ENCODE results near the gene ATP2C2.
"Not testable (repeated sequence)": the region's sequence is repeated elsewhere in the genome, so short reads cannot be mapped to it uniquely, and the experiment has no call there.

DNA sequence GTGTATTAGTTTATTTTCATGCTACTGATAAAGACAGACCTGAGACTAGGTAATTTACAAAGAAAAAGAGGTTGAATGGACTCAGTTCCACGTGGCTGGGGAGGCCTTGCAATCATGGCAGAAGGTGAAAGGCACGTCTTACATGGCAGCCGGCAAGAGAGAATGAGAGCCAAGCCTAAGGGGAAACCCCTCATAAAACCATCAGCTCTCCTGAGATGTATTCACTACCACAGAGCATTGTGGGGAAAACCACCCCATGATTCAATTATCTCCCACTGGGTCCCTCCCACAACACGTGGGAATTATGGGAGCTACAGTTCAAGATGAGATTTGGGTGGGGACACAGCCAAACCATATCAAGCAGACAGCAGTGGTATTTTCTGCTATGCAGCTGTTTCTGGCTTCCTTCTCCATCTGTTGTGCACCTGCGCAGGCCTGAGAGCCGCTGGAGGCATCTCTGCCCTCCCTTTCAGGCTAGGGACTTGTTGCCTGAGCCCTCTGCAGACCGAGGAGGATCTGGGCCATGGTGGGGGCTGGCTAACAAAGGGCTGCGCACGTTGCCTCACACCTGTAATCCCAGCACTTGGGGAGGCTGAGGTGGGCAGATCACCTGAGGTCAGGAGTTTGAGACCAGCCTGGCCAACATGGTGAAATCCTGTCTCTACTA is 82.8 kb downstream of the ATP2C2 start:
- not testable (repeated sequence) for TF ChIP-seq EZH2phosphoT487 (IDR thresholded peaks at IDR 0.05; ENCODE audit: low read length); EZH2 (optimal IDR thresholded peaks at IDR 0.05; ENCODE audit: low read depth, low read length)
- TF ChIP-seq, protein P1, sequence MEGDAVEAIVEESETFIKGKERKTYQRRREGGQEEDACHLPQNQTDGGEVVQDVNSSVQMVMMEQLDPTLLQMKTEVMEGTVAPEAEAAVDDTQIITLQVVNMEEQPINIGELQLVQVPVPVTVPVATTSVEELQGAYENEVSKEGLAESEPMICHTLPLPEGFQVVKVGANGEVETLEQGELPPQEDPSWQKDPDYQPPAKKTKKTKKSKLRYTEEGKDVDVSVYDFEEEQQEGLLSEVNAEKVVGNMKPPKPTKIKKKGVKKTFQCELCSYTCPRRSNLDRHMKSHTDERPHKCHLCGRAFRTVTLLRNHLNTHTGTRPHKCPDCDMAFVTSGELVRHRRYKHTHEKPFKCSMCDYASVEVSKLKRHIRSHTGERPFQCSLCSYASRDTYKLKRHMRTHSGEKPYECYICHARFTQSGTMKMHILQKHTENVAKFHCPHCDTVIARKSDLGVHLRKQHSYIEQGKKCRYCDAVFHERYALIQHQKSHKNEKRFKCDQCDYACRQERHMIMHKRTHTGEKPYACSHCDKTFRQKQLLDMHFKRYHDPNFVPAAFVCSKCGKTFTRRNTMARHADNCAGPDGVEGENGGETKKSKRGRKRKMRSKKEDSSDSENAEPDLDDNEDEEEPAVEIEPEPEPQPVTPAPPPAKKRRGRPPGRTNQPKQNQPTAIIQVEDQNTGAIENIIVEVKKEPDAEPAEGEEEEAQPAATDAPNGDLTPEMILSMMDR (IDR thresholded peaks at IDR 0.05; ENCODE audit: low read length): not testable (repeated sequence)
